Neutrophil (primary cell): Measurements from ENCODE around the gene LRMDA.
"Not testable (repeated sequence)": the region's sequence is repeated elsewhere in the genome, so short reads cannot be mapped to it uniquely, and the experiment has no call there.

Source experiments
- H3K27ac ChIP-seq: fragments of 200-600 bp; sonication (generic); 2 replicates; pipeline ENCODE4 v1.5.1; 2016; ENCODE audit warnings: mild to moderate bottlenecking, moderate library complexity
- H3K27me3 ChIP-seq: fragments of 200-600 bp; sonication (generic); 2 replicates; pipeline ENCODE4 v1.6.0; 2016; ENCODE audit warnings: mild to moderate bottlenecking
- H3K36me3 ChIP-seq: fragments of 200-600 bp; sonication (generic); 2 replicates; pipeline ENCODE4 v1.5.1; 2017
- H3K4me1 ChIP-seq, 2 experiments: fragments of 200-600 bp in 1 of 2; sonication (generic) in 1 of 2; 1 replicate in 1 of 2; 2 replicates in 1 of 2; pipeline versions ENCODE4 v1.5.1 to v1.6.1; 2013 to 2016; ENCODE audit warnings: low read depth in 1 of 2, low read length in 1 of 2, mild to moderate bottlenecking in 1 of 2, moderate library complexity in 1 of 2; ENCODE audit not compliant: control insufficient read depth in 1 of 2, insufficient read depth in 1 of 2
- H3K4me3 ChIP-seq, 2 experiments: fragments of 200-600 bp in 1 of 2; sonication (generic) in 1 of 2; 1 replicate in 1 of 2; 2 replicates in 1 of 2; pipeline ENCODE4 v1.5.1; 2013 to 2016; ENCODE audit warnings: low read depth in 1 of 2, low read length in 1 of 2, mild to moderate bottlenecking in 1 of 2, moderate library complexity in 1 of 2
- H3K9me3 ChIP-seq: fragments of 200-600 bp; sonication (generic); 2 replicates; pipeline ENCODE4 v1.5.1; 2016
- CTCF ChIP-seq: fragments of 200-600 bp; sonication (generic); IDR thresholded peaks from 2 replicates; pipeline ENCODE4 v1.5.1; 2016; ENCODE audit warnings: antibody characterized with exemption

LRMDA gene

DNA sequence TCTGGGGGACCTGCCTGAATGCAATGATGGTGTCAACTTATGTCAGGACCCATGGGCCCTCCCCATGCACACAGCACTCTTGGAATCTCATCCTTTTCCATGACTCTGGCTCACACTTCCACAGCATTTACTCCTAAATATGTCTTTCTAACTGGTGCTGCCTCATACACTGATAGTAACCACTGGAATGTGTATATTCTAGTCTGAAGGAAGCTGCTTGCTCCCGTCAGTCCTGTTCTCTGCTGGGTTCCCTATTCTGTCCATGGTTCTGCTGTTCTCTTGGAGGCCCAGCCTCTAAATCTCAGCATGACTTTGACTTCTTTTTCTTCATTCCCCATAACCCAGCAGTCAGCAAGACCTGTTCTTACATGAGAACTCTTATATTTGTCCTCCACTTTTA, 1151.1 kb downstream of the LRMDA start:
- no peak overlapping the region for H3K27ac ChIP-seq
- no peaks in the 10 kb centered on the region for H3K9me3 ChIP-seq
- no peaks in the 10 kb centered on the region for H3K36me3 ChIP-seq
- no peaks in the 10 kb centered on the region for H3K4me1 ChIP-seq
- TF ChIP-seq CTCF = no peak
- H3K27me3 ChIP-seq = no peaks in the 10 kb centered on the region
- H3K4me3 ChIP-seq = no peak overlapping the region

DNA sequence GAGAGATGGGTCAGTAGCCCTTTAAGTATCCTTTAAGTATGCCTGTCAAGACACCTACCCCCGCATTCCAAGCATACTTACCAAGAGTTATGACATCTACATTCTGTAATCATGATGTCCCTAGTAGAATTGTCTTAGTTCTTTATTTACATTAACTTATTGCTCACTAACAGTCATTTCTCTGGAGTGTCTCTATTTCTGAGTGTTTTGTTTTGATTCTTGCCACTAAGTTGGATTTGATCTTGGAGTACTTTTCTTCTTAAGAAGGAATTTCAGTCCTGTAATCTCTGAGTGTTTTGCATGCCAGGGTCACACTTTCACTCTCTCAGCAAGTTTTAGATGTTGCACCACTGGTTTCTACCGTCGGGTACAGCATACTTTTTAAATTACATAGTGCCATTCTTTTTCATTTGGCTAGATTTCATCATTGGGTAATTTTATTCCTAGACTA, 1152.3 kb downstream of the LRMDA start:
- Histone ChIP-seq H3K9me3 (no peaks in the 10 kb centered on the region), H3K36me3 (no peaks in the 10 kb centered on the region)

DNA sequence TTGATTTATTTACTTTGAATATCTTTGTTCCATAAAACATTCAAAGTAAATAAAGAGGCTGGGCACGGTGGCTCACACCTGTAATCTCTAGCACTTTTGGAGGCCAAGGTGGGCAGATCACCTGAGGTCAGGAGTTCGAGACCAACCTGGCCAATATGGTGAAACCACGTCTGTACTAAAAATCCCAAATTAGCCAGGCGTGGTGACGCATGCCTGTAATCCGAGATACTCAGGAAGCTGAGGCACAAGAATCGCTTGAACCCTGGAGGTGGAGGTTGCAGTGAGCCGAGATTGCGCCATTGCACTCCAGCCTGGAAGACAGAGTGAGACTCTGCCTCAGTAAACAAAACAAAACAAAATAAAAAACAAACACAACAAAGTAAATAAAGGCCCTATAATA, 1153.0 kb downstream of the LRMDA start:
- H3K36me3 ChIP-seq, H3K4me3 ChIP-seq, H3K4me1 ChIP-seq, H3K9me3 ChIP-seq, H3K27ac ChIP-seq, H3K27me3 ChIP-seq: not testable (repeated sequence)

More for the DNA sequence above, 1152.3 kb downstream of the LRMDA start:
- no peaks in the 10 kb centered on the region for H3K27me3 ChIP-seq
- no peak overlapping the region for H3K27ac ChIP-seq
- no peak overlapping the region for H3K4me3 ChIP-seq
- TF ChIP-seq CTCF = no peak
- H3K4me1 ChIP-seq = no peaks in the 10 kb centered on the region
